HepG2 (cell line): ENCODE results near the gene RNASE11.

Source experiments
- MEIS2 ChIP-seq: sonication (generic); formaldehyde crosslinking; IDR thresholded peaks from 2 replicates; pipeline ENCODE4 v1.9.0; 2021; ENCODE audit warnings: mild to moderate bottlenecking, missing genetic modification reagents
- MXI1 ChIP-seq: IDR thresholded peaks from 3 replicates; pipeline ENCODE4 v1.6.1; 2012; ENCODE audit warnings: low read depth, low read length, inconsistent platforms, borderline replicate concordance
- NCOA1 ChIP-seq: sonication (generic); formaldehyde crosslinking; IDR thresholded peaks from 2 replicates; pipeline ENCODE4 v1.9.0; 2021; ENCODE audit warnings: missing genetic modification reagents
- RBFOX2 ChIP-seq: fragments of 200-400 bp; formaldehyde crosslinking; IDR thresholded peaks from 2 replicates; pipeline ENCODE4 v1.6.1; 2017; ENCODE audit warnings: low read depth, mild to moderate bottlenecking, low read length
- RFXANK ChIP-seq: IDR thresholded peaks from 2 replicates; pipeline ENCODE4 v1.6.1; 2016
- SRF ChIP-seq: IDR thresholded peaks from 2 replicates; pipeline ENCODE4 v1.6.1; 2011; ENCODE audit warnings: mild to moderate bottlenecking, low read depth, low read length, moderate library complexity
- TCF7 ChIP-seq: sonication (generic); IDR thresholded peaks from 2 replicates; pipeline ENCODE4 v1.6.1; 2016; ENCODE audit warnings: antibody characterized with exemption, low read depth
- TF ChIP-seq, protein P1 (sequence below): sonication (generic); formaldehyde crosslinking; IDR thresholded peaks from 2 replicates; pipeline ENCODE4 v1.5.0; 2020; ENCODE audit warnings: mild to moderate bottlenecking, missing genetic modification reagents, moderate library complexity
- TF ChIP-seq, protein P2 (sequence below): IDR thresholded peaks from 2 replicates; pipeline ENCODE4 v1.6.1; 2012; ENCODE audit warnings: inconsistent platforms
- TF ChIP-seq, protein P3 (sequence below): sonication (generic); formaldehyde crosslinking; IDR thresholded peaks from 2 replicates; pipeline ENCODE4 v1.4.0; 2020; ENCODE audit warnings: missing genetic modification reagents

DNA sequence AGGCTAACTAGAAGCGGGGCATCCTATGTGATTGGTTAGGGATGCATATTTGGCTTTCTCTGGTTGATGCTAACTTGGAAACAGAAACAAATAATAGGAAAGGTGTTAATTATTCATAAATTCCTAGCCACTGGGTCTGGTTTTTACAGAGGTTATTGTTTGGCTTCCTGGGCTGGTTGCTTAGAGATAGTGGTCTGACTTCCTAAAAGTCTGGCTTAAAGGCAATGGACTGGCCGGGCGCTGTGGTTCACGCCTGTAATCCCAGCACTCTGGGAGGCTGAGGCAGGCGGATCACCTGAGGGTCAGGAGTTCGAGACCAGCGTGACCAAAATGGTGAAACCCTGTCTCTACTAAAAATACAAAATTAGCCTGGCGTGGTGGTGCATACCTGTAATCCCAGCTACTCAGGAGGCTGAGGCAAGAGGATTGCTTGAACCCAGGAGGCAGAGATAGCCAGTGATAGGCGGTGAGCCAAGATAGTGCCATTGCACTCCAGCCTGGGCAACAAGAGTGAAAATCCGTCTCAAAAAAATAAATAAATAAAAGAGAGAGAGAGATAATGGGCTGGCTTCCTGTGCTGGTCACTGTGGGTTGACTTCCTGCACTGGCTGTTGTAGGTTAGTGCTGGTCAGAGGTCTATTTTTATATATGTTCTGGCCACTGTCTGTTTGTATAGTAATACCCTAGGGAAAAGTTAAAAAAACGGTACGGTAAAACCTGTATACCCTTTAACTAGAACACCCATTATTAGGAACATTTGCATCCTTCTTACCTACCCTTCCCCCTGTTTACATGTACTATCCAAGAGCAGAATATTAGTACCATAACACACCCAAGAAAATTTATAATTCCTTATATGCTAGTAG, 29.6 kb upstream of the RNASE11 start:
- no peak for TF ChIP-seq SRF
- no peak for TF ChIP-seq RBFOX2
- no peak for TF ChIP-seq MXI1
- TF ChIP-seq, protein P1, sequence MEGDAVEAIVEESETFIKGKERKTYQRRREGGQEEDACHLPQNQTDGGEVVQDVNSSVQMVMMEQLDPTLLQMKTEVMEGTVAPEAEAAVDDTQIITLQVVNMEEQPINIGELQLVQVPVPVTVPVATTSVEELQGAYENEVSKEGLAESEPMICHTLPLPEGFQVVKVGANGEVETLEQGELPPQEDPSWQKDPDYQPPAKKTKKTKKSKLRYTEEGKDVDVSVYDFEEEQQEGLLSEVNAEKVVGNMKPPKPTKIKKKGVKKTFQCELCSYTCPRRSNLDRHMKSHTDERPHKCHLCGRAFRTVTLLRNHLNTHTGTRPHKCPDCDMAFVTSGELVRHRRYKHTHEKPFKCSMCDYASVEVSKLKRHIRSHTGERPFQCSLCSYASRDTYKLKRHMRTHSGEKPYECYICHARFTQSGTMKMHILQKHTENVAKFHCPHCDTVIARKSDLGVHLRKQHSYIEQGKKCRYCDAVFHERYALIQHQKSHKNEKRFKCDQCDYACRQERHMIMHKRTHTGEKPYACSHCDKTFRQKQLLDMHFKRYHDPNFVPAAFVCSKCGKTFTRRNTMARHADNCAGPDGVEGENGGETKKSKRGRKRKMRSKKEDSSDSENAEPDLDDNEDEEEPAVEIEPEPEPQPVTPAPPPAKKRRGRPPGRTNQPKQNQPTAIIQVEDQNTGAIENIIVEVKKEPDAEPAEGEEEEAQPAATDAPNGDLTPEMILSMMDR (CRISPR knock-in tag): no peak
- no peak for TF ChIP-seq MEIS2 (CRISPR knock-in tag)
- TF ChIP-seq, protein P2, sequence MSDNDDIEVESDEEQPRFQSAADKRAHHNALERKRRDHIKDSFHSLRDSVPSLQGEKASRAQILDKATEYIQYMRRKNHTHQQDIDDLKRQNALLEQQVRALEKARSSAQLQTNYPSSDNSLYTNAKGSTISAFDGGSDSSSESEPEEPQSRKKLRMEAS: no peak
- TF ChIP-seq NCOA1 (CRISPR knock-in tag): no peak
- no peak for TF ChIP-seq TCF7
- no peak for TF ChIP-seq RFXANK (CRISPR knock-in tag)
- TF ChIP-seq, protein P3, sequence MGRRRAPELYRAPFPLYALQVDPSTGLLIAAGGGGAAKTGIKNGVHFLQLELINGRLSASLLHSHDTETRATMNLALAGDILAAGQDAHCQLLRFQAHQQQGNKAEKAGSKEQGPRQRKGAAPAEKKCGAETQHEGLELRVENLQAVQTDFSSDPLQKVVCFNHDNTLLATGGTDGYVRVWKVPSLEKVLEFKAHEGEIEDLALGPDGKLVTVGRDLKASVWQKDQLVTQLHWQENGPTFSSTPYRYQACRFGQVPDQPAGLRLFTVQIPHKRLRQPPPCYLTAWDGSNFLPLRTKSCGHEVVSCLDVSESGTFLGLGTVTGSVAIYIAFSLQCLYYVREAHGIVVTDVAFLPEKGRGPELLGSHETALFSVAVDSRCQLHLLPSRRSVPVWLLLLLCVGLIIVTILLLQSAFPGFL: no peak
